Loucy (cell line): ENCODE data around the gene PGK1.

Experiments used
- EZH2phosphoT487 ChIP-seq: fragments of 200-600 bp; IDR thresholded peaks from 2 replicates; pipeline ENCODE4 v1.6.1; 2018; ENCODE audit warnings: antibody characterized with exemption, mild to moderate bottlenecking, moderate library complexity, borderline replicate concordance
- TF ChIP-seq, protein P1 (sequence below): fragments of 200-600 bp; sonication (generic); conservative IDR thresholded peaks from 2 replicates; pipeline ENCODE4 v1.5.1; 2014; ENCODE audit warnings: mild to moderate bottlenecking, antibody characterized with exemption, low read length

DNA sequence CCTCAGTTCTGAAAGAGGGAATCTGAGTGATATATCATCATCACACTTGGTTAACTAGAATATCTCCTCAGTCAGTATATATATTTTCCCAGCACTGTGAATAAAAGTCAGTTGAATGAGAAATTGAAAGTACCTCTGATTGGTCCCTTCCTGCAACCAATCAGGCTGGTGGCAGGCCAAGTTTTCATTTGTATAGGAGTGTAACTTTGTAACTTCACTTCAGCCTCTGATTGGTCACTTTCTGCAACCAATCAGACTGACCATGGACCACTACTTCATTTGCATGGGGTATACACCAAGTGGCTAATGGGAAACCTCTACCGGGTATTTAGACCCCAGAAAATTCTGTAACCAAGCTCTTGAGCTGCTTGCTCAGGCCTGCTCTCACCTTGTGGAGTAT is 2.0 kb upstream of the PGK1 start:
- TF ChIP-seq, protein P1, sequence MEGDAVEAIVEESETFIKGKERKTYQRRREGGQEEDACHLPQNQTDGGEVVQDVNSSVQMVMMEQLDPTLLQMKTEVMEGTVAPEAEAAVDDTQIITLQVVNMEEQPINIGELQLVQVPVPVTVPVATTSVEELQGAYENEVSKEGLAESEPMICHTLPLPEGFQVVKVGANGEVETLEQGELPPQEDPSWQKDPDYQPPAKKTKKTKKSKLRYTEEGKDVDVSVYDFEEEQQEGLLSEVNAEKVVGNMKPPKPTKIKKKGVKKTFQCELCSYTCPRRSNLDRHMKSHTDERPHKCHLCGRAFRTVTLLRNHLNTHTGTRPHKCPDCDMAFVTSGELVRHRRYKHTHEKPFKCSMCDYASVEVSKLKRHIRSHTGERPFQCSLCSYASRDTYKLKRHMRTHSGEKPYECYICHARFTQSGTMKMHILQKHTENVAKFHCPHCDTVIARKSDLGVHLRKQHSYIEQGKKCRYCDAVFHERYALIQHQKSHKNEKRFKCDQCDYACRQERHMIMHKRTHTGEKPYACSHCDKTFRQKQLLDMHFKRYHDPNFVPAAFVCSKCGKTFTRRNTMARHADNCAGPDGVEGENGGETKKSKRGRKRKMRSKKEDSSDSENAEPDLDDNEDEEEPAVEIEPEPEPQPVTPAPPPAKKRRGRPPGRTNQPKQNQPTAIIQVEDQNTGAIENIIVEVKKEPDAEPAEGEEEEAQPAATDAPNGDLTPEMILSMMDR, result no peak
- no peak for TF ChIP-seq EZH2phosphoT487
